Kidney tubule cell (primary cell): ENCODE results near the gene CDKN1B.

Experiments used
- DNase-seq: peaks from one replicate; pipeline ENCODE4 v3.0.0-alpha.2; 2018; ENCODE audit warnings: low spot score

CDKN1B gene

DNA sequence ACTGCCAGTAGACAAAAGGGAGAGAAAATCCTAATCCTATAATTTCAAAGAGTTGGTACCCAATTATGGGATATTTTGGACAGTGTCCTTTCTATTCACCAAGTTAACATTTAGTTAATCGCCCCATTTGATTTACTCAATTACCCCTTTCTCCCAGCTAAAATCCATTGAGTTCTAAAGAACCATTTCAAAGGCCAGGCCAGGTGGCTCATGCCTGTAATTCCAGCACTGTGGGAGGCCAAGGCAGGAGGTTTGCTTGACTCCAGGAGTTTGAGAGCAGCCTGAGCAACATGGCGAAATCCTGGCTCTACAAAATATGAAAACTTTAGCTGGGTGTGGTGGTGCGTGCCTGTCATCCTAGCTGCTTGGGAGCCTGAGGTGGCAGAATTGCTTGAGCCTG is 15.7 kb upstream of the CDKN1B start:
- DNase-seq = no peak

GRCh38 chr12:12704593-12705230 is 12.5 kb upstream of the CDKN1B start:
- DNase-seq = peak; percentile 93

DNA sequence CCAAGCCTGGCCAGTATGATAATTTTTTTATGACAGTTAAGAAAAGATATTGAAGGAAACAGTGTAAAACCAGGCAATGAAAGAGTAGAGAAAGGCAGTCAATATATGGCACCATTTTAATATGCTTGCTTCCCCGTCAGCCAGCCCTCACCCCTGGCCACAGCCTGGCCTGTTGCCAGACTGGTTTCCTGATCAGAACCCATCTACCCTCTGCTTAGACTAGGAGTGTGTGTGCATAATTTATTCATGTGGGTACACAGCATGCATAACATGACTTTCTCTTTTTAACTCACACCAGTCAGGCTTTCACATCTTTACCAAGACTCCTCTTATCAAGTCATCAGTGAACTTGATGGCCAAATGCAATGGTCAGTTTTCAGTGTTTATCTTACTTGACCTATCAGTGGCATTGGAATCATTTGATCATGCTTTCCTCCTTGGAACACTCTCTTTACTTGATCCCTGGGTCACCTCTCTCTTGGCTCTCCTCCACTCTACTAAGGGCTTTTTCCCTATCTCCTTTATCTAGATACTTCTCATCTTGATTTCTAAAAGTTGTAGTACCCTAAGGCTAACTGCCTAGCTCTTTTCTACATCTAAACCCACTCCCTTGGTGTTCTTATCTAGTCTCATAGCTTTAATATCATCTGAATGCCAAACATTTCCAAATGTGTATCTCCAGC is 11.2 kb upstream of the CDKN1B start:
- DNase-seq = no peak

GRCh38 chr12:12713932-12714275 is 3.3 kb upstream of the CDKN1B start:
- no peak for DNase-seq

- peak; percentile 58 for DNase-seq
These were observed 2.7 kb upstream of the CDKN1B start for GRCh38 chr12:12714276-12715021.

- no peak for DNase-seq
These were observed 2.1 kb upstream of the CDKN1B start for GRCh38 chr12:12715128-12715458.

DNA sequence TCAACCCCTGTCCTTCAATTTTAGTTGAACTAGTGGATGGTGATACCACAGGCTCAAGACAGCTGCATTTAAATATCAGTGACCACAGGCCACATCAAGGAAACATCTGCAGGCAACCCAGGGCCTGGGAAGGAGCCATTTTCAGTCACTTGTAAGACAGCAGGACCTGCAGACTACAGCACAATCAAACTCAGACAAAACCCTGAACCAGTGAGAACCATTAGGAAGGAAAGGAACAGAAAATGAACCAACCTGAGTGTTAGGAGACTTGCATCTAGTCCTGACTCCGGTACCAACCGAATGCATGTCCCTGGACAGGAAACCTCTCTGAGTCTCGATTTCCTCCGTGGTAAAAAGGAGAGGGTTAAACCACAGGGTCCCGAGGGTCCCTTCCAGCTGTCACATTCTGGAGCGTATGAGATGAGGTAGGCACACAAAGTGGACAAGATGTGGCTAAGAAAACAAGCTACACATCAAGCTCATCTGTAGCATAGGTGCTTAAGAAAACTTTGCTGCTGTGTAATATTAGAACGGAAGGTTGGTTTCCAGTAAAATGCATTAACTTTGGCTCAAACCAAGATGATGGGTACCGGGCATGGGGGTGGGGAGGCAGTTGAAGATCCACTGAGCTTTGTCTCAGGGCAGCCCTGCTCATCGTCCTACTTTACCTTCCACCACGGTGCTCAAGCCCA is 1.6 kb upstream of the CDKN1B start:
- DNase-seq = no peak

GRCh38 chr12:12716151-12716792 is 896 bp upstream of the CDKN1B start:
- no peak for DNase-seq

DNA sequence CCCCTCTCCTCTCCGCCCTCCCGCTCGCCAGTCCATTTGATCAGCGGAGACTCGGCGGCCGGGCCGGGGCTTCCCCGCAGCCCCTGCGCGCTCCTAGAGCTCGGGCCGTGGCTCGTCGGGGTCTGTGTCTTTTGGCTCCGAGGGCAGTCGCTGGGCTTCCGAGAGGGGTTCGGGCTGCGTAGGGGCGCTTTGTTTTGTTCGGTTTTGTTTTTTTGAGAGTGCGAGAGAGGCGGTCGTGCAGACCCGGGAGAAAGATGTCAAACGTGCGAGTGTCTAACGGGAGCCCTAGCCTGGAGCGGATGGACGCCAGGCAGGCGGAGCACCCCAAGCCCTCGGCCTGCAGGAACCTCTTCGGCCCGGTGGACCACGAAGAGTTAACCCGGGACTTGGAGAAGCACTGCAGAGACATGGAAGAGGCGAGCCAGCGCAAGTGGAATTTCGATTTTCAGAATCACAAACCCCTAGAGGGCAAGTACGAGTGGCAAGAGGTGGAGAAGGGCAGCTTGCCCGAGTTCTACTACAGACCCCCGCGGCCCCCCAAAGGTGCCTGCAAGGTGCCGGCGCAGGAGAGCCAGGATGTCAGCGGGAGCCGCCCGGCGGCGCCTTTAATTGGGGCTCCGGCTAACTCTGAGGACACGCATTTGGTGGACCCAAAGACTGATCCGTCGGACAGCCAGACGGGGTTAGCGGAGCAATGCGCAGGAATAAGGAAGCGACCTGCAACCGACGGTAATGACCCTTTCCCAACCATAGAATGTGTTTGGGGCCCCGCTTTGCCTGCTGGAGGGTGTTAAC is 615 bp downstream of the CDKN1B start:
- peak; percentile 32 for DNase-seq

GRCh38 chr12:12718381-12718759 is 1.2 kb downstream of the CDKN1B start:
- peak; percentile 41 for DNase-seq

- DNase-seq = peak; percentile 31
These were observed 1.7 kb downstream of the CDKN1B start for GRCh38 chr12:12718853-12719252.

DNA sequence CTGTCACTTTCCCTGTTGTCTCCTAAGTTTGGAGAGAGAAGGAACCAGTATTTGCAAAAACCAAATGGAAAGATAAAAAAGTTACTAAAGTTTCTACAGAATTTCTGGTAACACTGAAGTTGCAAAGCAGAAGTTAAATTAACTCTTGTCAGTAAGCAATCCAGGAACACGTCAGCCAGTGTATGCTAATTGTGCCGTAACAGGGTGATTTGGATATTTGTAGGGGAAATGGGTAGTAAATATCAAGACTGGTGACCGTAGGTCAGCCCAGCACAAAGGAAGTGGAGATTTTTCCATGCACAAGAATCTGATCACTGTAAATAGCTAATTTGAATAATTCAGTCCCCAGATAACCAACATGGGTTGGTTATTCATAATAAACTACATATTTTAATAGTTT is 2.3 kb downstream of the CDKN1B start:
- peak; percentile 39 for DNase-seq

DNA sequence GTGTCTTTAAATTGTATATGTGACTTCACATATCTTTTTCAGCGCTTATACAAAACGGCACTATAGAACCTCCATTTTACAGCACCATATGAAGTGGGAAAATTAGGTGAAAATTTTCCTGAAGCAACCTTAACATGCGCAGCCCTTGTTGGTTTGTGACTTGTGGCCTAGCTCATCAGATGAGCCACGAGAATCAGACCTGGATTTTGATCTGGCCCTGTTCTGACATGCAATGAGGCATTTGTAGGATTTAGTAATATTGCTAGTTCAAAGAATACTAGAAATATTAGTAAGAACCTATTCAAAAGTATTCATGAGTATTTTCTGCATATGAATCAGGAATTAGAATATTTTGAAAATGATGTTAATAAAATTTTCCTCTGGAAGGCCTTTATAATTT is 2.9 kb downstream of the CDKN1B start:
- no peak for DNase-seq

GRCh38 chr12:12720672-12721161 is 3.5 kb downstream of the CDKN1B start:
- no peak for DNase-seq

- no peak for DNase-seq
These were observed 4.1 kb downstream of the CDKN1B start for GRCh38 chr12:12721176-12721751.

- peak; percentile 13 for DNase-seq
These were observed 4.8 kb downstream of the CDKN1B start for GRCh38 chr12:12721814-12722434.

DNA sequence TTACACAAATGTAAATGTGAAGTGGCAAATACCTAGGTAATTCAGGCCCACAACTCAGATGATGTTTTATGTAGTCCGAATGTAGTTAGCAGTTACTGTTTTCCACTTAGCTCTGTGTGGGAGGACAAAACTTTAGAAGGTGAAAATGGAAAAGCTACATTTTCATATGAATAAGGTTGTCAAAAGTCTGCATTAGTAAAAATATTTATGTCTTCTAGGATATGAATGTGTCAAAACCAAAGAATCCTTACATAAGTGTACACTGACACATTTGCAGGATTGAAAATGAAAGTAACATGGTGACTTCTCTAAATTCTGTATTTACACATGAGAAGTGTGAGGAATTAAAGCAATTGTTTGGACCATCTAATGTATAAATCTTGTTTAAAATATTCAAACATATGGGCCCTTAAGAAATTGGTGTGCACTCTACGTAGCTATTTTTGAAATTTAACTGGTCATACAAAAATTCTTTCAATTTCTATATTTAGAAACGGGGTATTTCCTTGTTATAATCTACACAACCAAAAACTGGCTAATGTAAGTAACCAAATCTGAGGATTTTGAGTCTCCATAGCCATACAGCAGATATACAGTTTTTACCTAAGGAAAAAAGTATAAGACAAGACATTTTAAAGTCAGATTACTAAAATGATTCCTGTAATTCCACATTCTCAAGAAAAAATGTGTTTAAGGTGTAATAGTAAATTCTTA is 5.4 kb downstream of the CDKN1B start:
- DNase-seq = peak; percentile 52

DNA sequence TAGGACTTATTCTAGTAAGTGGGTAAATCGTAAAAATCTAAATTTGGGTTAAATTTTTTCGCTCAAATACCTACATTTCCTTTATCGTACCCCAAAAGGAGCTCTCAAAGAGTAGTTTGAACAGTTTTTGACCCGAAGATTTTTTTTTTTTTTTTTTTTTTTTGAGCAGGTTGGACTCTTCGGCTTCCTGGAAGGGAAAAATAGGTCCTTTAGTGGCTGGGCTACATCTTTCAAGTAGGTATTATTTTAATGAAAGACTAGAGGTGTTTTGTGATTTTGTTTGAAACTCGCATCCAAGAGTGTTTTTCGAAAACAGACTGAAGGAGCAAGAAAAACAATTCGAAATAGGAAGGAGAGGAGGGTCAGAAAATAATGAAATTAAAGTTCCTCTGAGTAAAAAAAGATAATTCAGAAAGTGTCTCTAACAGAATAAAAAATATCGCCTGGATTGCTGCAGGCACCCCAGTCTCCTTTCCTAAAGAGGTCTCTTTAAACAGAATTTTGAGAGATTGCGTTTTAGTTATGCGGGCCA is 6.0 kb downstream of the CDKN1B start:
- peak; percentile 36 for DNase-seq

DNA sequence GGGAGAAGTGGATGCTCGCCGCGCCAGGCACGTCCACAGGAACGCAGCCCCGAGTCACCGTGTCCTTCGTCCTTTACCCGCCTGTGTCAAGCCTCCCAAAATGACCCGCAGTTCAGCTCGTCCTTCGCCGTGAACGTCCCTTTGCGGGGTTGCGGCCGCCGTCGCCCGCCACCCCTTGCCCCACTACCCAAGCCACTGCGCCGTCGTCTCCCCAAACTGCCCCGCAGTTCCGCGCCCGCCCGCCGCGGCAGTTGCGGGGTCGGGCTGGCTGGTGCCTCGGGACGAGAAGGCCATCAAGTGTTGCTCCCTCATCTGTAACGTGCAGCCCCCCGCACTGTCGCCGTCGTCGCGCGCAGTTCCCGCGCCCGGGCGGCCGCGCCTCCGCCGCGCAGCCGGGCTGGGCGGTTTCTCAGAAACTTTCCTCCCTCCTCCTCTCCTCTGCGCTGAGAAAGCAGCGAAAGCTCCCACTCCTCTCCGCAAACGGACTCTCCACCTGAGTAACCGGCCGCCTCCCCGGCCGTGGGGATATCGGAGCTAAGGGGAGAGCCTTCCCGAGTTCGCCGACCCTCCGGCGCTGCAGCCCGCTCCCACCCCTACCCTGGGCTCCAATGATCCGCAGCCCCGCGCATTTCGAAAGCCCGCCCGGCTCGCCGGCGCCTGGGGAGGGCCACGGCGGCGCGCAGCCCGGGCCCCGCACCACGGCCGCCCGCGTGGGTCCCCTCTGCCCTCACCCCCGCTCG is 6.7 kb downstream of the CDKN1B start:
- peak; percentile 36 for DNase-seq
